Cardiac ventricle fibroblast (primary cell): ENCODE results near the gene TMEM72. TPM values are rescaled to one million over a fixed set of nuclear protein-coding genes. Genes with fewer than 3 reads are reported as not detected.

ENCODE experiments used
- total RNA-seq: library from RNA; depleted of rRNA; stranded (reverse); fragments of >200 nt; gene quantifications from 2 replicates; pipeline ENCODE4 v1.2.3, GENCODE V29; 2015

Gene TMEM72
- total RNA-seq: not detected in 2 replicates

GRCh38 chr10:44911081-44911540 is at the start of gene TMEM72:
TMEM72 (plus strand) TSS chr10:44911337; CDS start chr10:44911513, 176 bp downstream.

GRCh38 chr10:44959247-44960087 is 48.3 kb downstream of the TMEM72 start, which contains the start of gene RASSF4:
RASSF4 (plus strand) TSS chr10:44959802; CDS start chr10:44970203, 10,401 bp downstream.

GRCh38 chr10:44978570-44979280 is 67.6 kb downstream of the TMEM72 start, which contains the start of gene DEPP1:
DEPP1 (minus strand) TSS chr10:44978809; CDS start chr10:44978030, 779 bp downstream.

Other genes with a start within 250 kb of the TMEM72 start
- gene RASSF4, start 48.5 kb downstream of the TMEM72 start, total RNA-seq: 6.4 and 7.4 TPM in 2 replicates
- gene DEPP1, start 67.5 kb downstream of the TMEM72 start, total RNA-seq: 145 and 150 TPM in 2 replicates
- gene ZNF22, start 89.6 kb downstream of the TMEM72 start, total RNA-seq: 11.7 and 12.2 TPM in 2 replicates